ENCODE results near the gene TSHZ2.
"Not testable (repeated sequence)": the region's sequence is repeated elsewhere in the genome, so short reads cannot be mapped to it uniquely, and the experiment has no call there.

The TSHZ2 gene

GRCh38 chr20:53364646-53365045 is 392.5 kb downstream of the TSHZ2 start:
- no peak for DNase-seq

GRCh38 chr20:53365076-53365475 is 392.9 kb downstream of the TSHZ2 start:
- DNase-seq, result no peak

- no peak for DNase-seq
Measured at GRCh38 chr20:53365539-53366075, 393.4 kb downstream of the TSHZ2 start.

- DNase-seq, result not testable (repeated sequence)
Measured at GRCh38 chr20:53366928-53367327, 394.8 kb downstream of the TSHZ2 start.

DNA sequence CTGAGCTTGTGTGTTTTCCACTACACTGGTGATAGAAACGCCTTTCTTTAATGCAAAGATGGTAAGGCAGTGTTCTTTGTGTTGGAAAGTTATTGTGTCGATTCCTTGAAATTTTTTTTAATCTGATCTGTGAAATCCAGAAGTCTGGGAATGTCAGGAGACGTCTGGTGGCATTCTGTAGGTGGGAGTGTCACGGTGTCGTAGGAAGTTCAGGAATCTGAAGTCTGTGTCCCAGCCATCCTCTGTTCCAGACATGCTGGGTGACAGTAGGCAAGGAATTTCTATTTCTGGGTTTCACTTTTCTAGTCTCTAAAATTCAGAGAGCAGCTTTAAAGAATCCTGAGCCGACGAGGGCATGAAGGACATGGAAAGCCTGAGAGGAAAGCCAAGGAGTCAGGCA is 397.7 kb downstream of the TSHZ2 start:
- no peak for DNase-seq

DNA sequence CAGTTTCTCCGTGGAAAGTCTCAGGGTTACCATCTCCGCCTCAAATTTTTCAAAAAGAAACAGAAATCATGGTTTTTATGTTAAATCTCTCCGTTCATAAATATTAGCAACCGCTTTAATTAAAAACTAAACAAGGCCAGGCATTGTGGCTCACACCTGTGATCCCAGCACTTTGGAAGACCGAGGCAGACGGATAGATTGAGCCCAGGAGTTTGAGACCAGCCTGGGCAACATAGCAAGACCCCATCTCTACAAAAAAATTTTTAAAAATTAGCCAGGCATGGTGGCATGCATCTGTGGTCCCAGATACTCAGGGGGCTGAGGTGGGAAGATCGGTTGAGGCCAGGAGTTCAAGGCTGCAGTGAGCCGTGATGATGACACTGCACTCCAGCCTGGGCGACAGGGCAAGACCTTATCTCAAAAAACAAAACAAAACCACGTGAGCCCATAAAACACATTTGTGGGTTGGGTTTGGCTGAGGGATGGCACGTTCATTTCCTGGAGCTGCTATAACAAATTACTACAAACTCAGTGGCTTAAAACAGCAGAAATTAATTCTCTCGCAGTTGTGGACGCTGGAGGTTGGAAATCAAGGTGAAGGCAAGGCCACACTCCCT is 398.3 kb downstream of the TSHZ2 start:
- no peak for DNase-seq

DNA sequence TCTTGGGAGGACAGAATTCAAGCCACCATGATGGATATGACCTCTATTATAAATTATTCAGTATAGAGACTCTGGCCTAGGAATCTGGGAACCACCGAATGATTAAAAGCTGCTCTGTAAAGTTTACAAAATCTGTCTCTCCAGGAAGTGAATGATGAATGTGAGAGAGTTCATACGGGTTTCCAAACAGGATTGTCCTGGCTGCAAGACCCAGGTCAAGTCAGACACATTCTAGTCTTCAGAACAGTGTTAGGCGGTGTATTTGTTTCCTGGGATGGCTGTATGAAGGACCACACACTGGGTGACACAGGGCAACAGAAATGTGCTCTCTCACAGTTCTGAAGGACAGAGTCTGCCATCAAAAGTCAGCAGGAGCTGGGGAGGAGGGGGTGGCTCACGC is 399.1 kb downstream of the TSHZ2 start:
- no peak for DNase-seq

GRCh38 chr20:53376021-53376420 is 403.9 kb downstream of the TSHZ2 start:
- no peak for DNase-seq

GRCh38 chr20:53379014-53379832 is 407.1 kb downstream of the TSHZ2 start:
- DNase-seq, result no peak

- no peak for DNase-seq
Measured at GRCh38 chr20:53379833-53380120, 407.6 kb downstream of the TSHZ2 start.

GRCh38 chr20:53381568-53382262 is 409.6 kb downstream of the TSHZ2 start:
- no peak for DNase-seq

- DNase-seq, result no peak
Measured at GRCh38 chr20:53382263-53382844, 410.2 kb downstream of the TSHZ2 start.

- no peak for DNase-seq
Measured at GRCh38 chr20:53383916-53384315, 411.8 kb downstream of the TSHZ2 start.

- DNase-seq, result no peak
Measured at GRCh38 chr20:53384392-53384791, 412.2 kb downstream of the TSHZ2 start.

GRCh38 chr20:53385941-53386767 is 414.0 kb downstream of the TSHZ2 start:
- no peak for DNase-seq

DNA sequence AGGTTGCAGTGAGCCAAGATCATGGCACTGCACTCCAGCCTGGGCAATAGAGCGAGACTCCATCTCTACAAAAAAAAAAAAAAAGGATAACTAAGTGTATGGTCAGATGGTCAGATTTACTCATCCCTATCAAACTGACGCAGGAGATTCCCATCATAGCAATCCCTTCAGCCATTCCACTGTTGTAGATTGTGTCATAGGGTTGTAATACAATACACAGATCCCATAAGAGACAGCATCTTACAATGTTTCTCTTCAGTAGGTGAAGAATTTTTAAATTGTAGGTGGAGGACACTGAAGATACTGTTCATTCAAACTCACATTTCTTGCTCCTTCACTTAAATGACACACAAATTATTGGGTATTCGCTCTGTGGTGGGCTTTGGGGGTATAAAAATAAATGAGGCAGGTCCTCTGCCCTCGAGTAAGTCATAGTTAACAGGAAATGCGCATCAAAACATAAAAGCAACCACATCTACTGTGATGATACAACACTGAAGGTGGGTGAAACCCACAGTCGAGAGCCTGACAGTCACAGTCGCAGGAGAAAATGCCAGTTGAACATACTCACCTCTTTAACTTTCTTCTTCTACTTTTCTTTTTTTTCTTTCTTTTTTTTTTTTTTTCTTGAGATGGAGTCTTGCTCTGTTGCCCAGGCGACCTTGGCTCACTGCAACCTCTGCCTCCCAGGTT is 416.0 kb downstream of the TSHZ2 start:
- DNase-seq, result no peak

GRCh38 chr20:53389516-53390300 is 417.6 kb downstream of the TSHZ2 start:
- no peak for DNase-seq

DNA sequence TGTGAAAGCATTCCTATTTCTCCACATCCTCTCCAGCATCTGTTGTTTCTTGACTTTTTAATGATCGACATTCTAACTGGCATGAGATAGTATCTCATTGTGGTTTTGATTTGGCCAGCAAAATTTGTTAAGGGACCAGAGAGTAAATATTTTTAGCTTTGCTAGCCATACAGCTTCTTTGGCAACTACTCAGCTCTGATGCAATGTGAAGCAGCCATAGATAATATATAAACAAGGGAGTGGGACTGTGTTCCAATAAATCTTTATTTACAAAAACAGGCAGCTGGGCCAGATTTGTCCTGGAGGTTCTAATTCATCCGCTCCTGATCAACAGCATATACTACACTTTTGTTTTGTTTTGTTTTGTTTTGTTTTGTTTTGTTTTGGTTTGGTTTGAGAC is 418.6 kb downstream of the TSHZ2 start:
- no peak for DNase-seq

DNA sequence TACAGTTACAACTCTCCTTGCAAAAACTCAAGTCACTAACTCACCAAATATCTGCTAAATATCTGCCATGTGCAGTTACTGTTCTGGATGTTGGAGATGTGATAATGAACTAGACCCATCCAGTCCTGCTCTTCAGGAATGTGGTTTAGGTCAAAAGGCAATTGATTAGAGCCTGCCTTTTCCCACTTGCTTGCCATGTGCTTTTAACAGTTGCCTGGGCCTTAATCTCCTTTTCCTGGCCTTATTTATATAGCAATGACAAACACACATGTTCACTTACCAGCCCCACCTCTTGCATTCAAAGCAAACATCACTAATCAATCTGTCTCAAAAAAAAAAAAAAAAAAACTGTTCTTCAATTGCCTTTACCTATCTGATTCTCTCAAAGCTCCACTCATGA is 422.3 kb downstream of the TSHZ2 start:
- DNase-seq, result no peak

GRCh38 chr20:53395188-53395923 is 423.2 kb downstream of the TSHZ2 start:
- no peak for DNase-seq

Measured in retina (tissue), 1 donor.